Stimulated activated CD8-positive, alpha-beta memory T cell treated with anti-CD3 and anti-CD28 coated beads, Interleukin-15, amount 100 ng/mL, for 1 hour (primary cell): ENCODE results near the gene MED13.
"Not testable (repeated sequence)": the region's sequence is repeated elsewhere in the genome, so short reads cannot be mapped to it uniquely, and the experiment has no call there.

Source experiments
- DNase-seq: peaks from one replicate; pipeline ENCODE4 v3.0.0-alpha.2; 2020; ENCODE audit warnings: low read depth

The MED13 gene

GRCh38 chr17:61908292-61909037 lies 156.6 kb downstream of the MED13 start:
- DNase-seq = no peak

- DNase-seq = no peak
Observed at GRCh38 chr17:61907361-61907760, 157.7 kb downstream of the MED13 start.

DNA sequence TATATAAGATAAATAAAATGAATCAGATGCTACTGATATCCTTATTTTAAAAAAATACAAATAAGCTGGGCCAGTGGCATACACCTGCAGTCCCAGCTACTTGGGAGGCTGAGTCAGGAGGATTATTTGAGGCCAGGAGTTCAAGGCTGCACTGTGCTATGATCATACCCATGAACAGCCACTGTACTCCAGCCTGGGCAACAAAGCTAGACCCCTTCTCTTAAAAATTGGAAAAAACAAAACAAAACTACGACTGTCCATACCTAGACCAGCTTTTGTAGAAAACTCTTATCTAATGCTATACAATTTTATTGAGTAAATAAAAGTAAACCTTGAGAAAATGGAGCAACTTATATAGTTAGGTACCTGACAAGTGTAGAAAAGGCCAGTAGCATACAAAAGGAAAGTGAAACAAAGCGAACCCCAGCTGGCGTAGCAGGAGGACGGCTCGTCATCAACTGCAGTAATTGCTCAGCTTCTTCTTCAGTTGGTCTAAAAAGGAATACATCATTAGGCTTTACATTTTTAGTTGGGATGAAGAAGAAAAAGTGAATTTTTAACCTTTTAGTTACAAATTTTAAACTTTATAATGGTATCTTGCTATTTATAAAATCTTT lies 160.9 kb downstream of the MED13 start:
- DNase-seq = no peak

- DNase-seq = no peak
Observed at GRCh38 chr17:61903251-61903650, 161.8 kb downstream of the MED13 start.

DNA sequence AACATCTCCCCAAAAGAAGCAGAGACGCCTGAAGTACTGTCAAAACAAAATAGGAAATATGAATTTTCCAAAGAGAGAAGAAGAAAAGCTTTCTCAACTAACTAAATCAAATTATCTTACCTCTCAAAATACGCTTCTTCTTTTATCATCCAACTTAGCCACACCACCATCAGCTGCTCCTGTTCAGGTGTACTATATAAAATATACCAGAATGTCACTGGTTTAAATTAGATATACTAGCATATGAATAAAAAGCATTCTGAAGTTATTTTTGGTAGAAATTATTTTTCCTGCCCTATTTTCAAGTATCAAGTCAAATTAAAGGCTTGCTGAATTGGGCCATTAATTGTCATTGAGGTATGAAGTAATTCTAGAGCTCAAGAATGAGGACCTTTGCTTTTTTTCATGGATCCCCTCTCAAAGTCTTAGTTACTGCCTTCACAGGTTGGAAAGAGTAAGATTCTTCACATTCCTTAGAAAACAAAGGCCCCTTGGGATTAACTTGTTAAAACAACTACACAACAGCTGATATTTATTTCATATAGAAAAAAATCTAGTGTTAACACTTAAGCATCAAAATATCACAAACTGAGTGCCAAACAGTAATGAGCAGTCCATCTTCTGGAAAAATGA lies 167.4 kb downstream of the MED13 start:
- DNase-seq = no peak

DNA sequence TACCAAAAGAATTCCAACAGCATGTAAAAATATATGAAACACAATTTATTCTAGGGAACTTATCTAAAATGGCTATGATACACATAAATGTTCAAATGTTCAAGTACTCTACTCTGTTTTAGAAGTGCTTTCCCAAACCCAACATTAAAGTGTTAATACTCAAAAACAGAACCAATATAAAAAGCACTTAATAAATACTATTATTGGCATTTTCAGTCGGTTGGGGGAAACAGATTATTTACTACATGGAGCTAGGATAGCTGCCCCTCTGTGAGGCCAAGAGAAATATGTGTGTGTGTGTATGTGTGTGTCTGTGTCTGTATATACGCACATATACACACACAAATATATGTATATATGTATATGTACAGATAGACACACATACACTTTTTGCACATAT lies 169.7 kb downstream of the MED13 start:
- DNase-seq = no peak

DNA sequence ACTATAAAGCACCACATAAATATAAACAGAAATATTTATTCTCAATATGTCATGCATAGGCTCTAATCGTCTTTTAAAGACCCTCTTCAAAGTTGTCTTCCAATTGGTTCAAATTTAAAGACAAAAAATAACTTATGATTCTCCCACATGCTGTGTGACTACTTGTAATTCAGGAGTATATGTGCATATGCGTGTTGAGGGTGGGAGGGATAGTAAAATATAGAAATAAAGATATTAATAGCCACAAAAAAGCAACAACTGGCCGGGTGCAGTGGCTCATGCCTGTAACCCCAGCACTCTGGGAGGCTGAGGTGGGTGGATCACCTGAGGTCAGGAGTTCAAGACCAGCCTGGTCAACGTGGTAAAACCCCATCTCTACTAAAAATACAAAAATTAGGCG lies 170.8 kb downstream of the MED13 start:
- DNase-seq = not testable (repeated sequence)
